ENCODE measurements around the gene KCNIP4.

- TF ChIP-seq CTCF (conservative IDR thresholded peaks at IDR 0.05; ENCODE audit: low read depth in 2 of 2) (no peak), CREB1 (CRISPR knock-in tag; IDR thresholded peaks at IDR 0.05; ENCODE audit: low read depth) (no peak), EZH2 (IDR thresholded peaks at IDR 0.05; ENCODE audit: low read depth, unreplicated experiment) (no peak), STAT1 (IDR thresholded peaks at IDR 0.05; ENCODE audit: unreplicated experiment) (no peak), POLR2AphosphoS5 (IDR thresholded peaks at IDR 0.05; ENCODE audit: low read depth) (no peak), NANOG (IDR thresholded peaks at IDR 0.05; ENCODE audit: borderline replicate concordance) (no peak), JUNB (IDR thresholded peaks at IDR 0.05; ENCODE audit: unreplicated experiment) (no peak)
Observed at GRCh38 chr4:21778702-21779101, 169.9 kb downstream of the KCNIP4 start.
